NCI-H128 (cell line): Measurements from ENCODE around the gene KAT2A.
A peak's percentile ranks its signal among the peaks of the same experiment; 100 is the strongest.

Experiments
- DNase-seq: peaks from one replicate; lab custom pipeline; 2025; ENCODE audit not compliant: unreplicated experiment; lab: John Stamatoyannopoulos, UW

The KAT2A gene

GRCh38 chr17:42096360-42097111 lies 24.6 kb downstream of the KAT2A start:
- DNase-seq = no peak

GRCh38 chr17:42094375-42095069 lies 26.6 kb downstream of the KAT2A start:
- no peak for DNase-seq

GRCh38 chr17:42092939-42093338 lies 28.2 kb downstream of the KAT2A start:
- DNase-seq = no peak

- DNase-seq = no peak
These were observed 30.0 kb downstream of the KAT2A start for GRCh38 chr17:42090964-42091790.

- no peak for DNase-seq
These were observed 32.4 kb downstream of the KAT2A start for GRCh38 chr17:42088736-42089135.

- DNase-seq = no peak
These were observed 33.1 kb downstream of the KAT2A start for GRCh38 chr17:42087736-42088705.

- DNase-seq = no peak
These were observed 34.0 kb downstream of the KAT2A start for GRCh38 chr17:42087042-42087701.

GRCh38 chr17:42081516-42082129 lies 39.5 kb downstream of the KAT2A start:
- DNase-seq = no peak

- DNase-seq = no peak
These were observed 41.6 kb downstream of the KAT2A start for GRCh38 chr17:42079541-42079940.

GRCh38 chr17:42078396-42079043 lies 42.6 kb downstream of the KAT2A start:
- no peak for DNase-seq

- DNase-seq = no peak
These were observed 43.4 kb downstream of the KAT2A start for GRCh38 chr17:42077755-42078154.

- DNase-seq = no peak
These were observed 44.2 kb downstream of the KAT2A start for GRCh38 chr17:42076797-42077559.

- DNase-seq = no peak
These were observed 45.4 kb downstream of the KAT2A start for GRCh38 chr17:42075789-42076188.

- DNase-seq = no peak
These were observed 48.6 kb downstream of the KAT2A start for GRCh38 chr17:42072323-42073187.

- DNase-seq = no peak
These were observed 49.4 kb downstream of the KAT2A start for GRCh38 chr17:42071810-42072209.

- no peak for DNase-seq
These were observed 52.2 kb downstream of the KAT2A start for GRCh38 chr17:42068979-42069378.

GRCh38 chr17:42067371-42068091 lies 53.6 kb downstream of the KAT2A start:
- peak; percentile 4 for DNase-seq
